ENCODE measurements around the gene ZYG11B. TPM values are rescaled to one million over a fixed set of nuclear protein-coding genes. Genes with fewer than 3 reads are reported as not detected.

ZYG11B gene
- total and polyA plus RNA-seq, 2 of the 13 experiments (the other 11 are each of a cell fraction or from before 2014, with no cell fraction given): 6.9 to 17.9 TPM

- TF ChIP-seq STAT6 (CRISPR knock-in tag; IDR thresholded peaks at IDR 0.05; ENCODE audit: borderline replicate concordance) (no peak; the same call in 1 of the 2 replicates), ATRX (CRISPR knock-in tag; IDR thresholded peaks at IDR 0.05; ENCODE audit: borderline replicate concordance) (no peak), PBX3 (CRISPR knock-in tag; IDR thresholded peaks at IDR 0.05; ENCODE audit: borderline replicate concordance) (0 out of 2 replicates have a peak, but pooled peaks have one; percentile 56), ZNF333 (CRISPR knock-in tag; IDR thresholded peaks at IDR 0.05; ENCODE audit: borderline replicate concordance) (no peak), KDM4B (CRISPR knock-in tag; IDR thresholded peaks at IDR 0.05) (no peak), TGIF2 (CRISPR knock-in tag; IDR thresholded peaks at IDR 0.05) (no peak), KAT7 (CRISPR knock-in tag; IDR thresholded peaks at IDR 0.05; ENCODE audit: borderline replicate concordance) (peak; percentile 52; the same call in 1 of the 2 replicates), ZNF160 (CRISPR knock-in tag; IDR thresholded peaks at IDR 0.05) (peak; percentile 29), KAT2B (IDR thresholded peaks at IDR 0.05; ENCODE audit: borderline replicate concordance, low read depth, low read length) (no peak), TEF (CRISPR knock-in tag; IDR thresholded peaks at IDR 0.05) (peak; percentile 78), SP1 (IDR thresholded peaks at IDR 0.05) (no peak), SP1 (CRISPR knock-in tag; IDR thresholded peaks at IDR 0.05) (peak; percentile 64; the same call in 1 of the 2 replicates), ARID5B (CRISPR knock-in tag; IDR thresholded peaks at IDR 0.05) (peak; percentile 72), ZNF574 (CRISPR knock-in tag; IDR thresholded peaks at IDR 0.05) (peak; percentile 80), MIER3 (CRISPR knock-in tag; IDR thresholded peaks at IDR 0.05; ENCODE audit: borderline replicate concordance) (peak; percentile 39; the same call in 1 of the 2 replicates), NPAS2 (CRISPR knock-in tag; IDR thresholded peaks at IDR 0.05; ENCODE audit: borderline replicate concordance) (no peak)
Observed at GRCh38 chr1:52697795-52698674, 28.2 kb upstream of the ZYG11B start, which contains the start of gene COA7 (continued).

Measured in HepG2 (cell line).